GM12878 (cell line): ENCODE results near the gene SARDH.

ENCODE experiments used
- CREB1 ChIP-seq: IDR thresholded peaks from 2 replicates; pipeline ENCODE4 v1.6.1; 2012; ENCODE audit warnings: low read depth, mild to moderate bottlenecking, inconsistent platforms
- ETV6 ChIP-seq, 2 experiments: fragments of 450-650 bp in 1 of 2; IDR thresholded peaks in 1 of 2; conservative IDR thresholded peaks in 1 of 2; 2 replicates each; pipeline ENCODE4 v1.6.1; 2014; ENCODE audit warnings: antibody characterized with exemption in 1 of 2, borderline replicate concordance in 1 of 2, low read depth in 1 of 2, mild to moderate bottlenecking in 1 of 2, moderate library complexity in 1 of 2
- KDM1A ChIP-seq: fragments of 200-600 bp; sonication (generic); IDR thresholded peaks from 2 replicates; pipeline ENCODE4 v1.6.1; 2016; ENCODE audit warnings: borderline replicate concordance
- POLR2A ChIP-seq: IDR thresholded peaks from 2 replicates; pipeline ENCODE4 v1.6.1; 2011; ENCODE audit warnings: low read depth, mild to moderate bottlenecking, low read length
- SRF ChIP-seq, 2 experiments: IDR thresholded peaks; 2 replicates each; pipeline ENCODE4 v1.6.1; 2011; ENCODE audit warnings: low read depth in 2 of 2, low read length in 2 of 2, mild to moderate bottlenecking in 1 of 2, moderate library complexity in 1 of 2
- TAF1 ChIP-seq: IDR thresholded peaks from 2 replicates; pipeline ENCODE4 v1.6.1; 2011; ENCODE audit warnings: mild to moderate bottlenecking, low read depth, low read length, borderline replicate concordance
- TF ChIP-seq, protein P1 (sequence below): fragments of 450-650 bp; IDR thresholded peaks from 2 replicates; pipeline ENCODE4 v1.6.1; 2014; ENCODE audit warnings: mild to moderate bottlenecking

GRCh38 chr9:133687856-133688761, 50.0 kb downstream of the SARDH start:
- TF ChIP-seq POLR2A (no peak), TAF1 (no peak), KDM1A (no peak), CREB1 (no peak), SRF (IDR thresholded peaks at IDR 0.05; ENCODE audit: low read depth in 2 of 2, low read length in 2 of 2) (no peak), ETV6 (conservative IDR thresholded peaks at IDR 0.05 in 1 of 2, IDR thresholded peaks at IDR 0.05 in 1 of 2; ENCODE audit: borderline replicate concordance in 1 of 2, low read depth in 1 of 2) (no peak)
- TF ChIP-seq, protein P1, sequence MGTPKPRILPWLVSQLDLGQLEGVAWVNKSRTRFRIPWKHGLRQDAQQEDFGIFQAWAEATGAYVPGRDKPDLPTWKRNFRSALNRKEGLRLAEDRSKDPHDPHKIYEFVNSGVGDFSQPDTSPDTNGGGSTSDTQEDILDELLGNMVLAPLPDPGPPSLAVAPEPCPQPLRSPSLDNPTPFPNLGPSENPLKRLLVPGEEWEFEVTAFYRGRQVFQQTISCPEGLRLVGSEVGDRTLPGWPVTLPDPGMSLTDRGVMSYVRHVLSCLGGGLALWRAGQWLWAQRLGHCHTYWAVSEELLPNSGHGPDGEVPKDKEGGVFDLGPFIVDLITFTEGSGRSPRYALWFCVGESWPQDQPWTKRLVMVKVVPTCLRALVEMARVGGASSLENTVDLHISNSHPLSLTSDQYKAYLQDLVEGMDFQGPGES = no peak
